ENCODE results near the gene LIG3. TPM values are rescaled to one million over a fixed set of nuclear protein-coding genes. Genes with fewer than 3 reads are reported as not detected.
"Not testable (repeated sequence)": the region's sequence is repeated elsewhere in the genome, so short reads cannot be mapped to it uniquely, and the experiment has no call there.

LIG3 gene
- total RNA-seq, 1 experiment from 2014 or later: 25.5 TPM

GRCh38 chr17:35041390-35041789 is 61.1 kb downstream of the LIG3 start:
- intact Hi-C loops (cut with micrococcal nuclease; ENCODE audit: unreplicated experiment): no loop called here
- H3K9me3 ChIP-seq (ENCODE audit: insufficient read depth, low read depth): no peaks in the 10 kb centered on the region
- H3K79me2 ChIP-seq (ENCODE audit: low read depth): peaks cover 5% of the 10 kb centered on the region; the same call in 1 of the 2 replicates
- no peaks in the 10 kb centered on the region for H4K20me1 ChIP-seq (ENCODE audit: insufficient read depth)
- no peaks in the 10 kb centered on the region for H3K9me2 ChIP-seq (ENCODE audit: insufficient read depth)
- no peaks in the 10 kb centered on the region for H3K36me3 ChIP-seq (ENCODE audit: low read depth)
- H3K27ac ChIP-seq: no peak overlapping the region
- H3K4me1 ChIP-seq (replicated peaks; ENCODE audit: insufficient read depth): peaks cover 10% of the 10 kb centered on the region
- H3K4me3 ChIP-seq: no peak overlapping the region
- POLR2A ChIA-PET (ENCODE audit: unreplicated experiment): no interaction called here
- no peak overlapping the region for H3K4me2 ChIP-seq
- H3F3A ChIP-seq (ENCODE audit: insufficient read depth, low read depth): 0 out of 2 replicates have a peak, but pooled peaks cover 7% of the 10 kb centered on the region
- no peak overlapping the region for H2AFZ ChIP-seq
- no peak for DNase-seq
- H3K27me3 ChIP-seq (ENCODE audit: insufficient read depth, low read depth): no peaks in the 10 kb centered on the region
- no TSS peak for BruUV-seq (replicated peaks)
- CTCF ChIA-PET: interaction anchor here (0.6 kb wide), 1 partner anchor 44 kb away, joined by 7 read pairs; no protein-coding TSS in a partner anchor
- no peak for TF ChIP-seq EZH2 (IDR thresholded peaks at IDR 0.05; ENCODE audit: low read depth)
- TF ChIP-seq, protein P1, sequence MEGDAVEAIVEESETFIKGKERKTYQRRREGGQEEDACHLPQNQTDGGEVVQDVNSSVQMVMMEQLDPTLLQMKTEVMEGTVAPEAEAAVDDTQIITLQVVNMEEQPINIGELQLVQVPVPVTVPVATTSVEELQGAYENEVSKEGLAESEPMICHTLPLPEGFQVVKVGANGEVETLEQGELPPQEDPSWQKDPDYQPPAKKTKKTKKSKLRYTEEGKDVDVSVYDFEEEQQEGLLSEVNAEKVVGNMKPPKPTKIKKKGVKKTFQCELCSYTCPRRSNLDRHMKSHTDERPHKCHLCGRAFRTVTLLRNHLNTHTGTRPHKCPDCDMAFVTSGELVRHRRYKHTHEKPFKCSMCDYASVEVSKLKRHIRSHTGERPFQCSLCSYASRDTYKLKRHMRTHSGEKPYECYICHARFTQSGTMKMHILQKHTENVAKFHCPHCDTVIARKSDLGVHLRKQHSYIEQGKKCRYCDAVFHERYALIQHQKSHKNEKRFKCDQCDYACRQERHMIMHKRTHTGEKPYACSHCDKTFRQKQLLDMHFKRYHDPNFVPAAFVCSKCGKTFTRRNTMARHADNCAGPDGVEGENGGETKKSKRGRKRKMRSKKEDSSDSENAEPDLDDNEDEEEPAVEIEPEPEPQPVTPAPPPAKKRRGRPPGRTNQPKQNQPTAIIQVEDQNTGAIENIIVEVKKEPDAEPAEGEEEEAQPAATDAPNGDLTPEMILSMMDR (conservative IDR thresholded peaks at IDR 0.05): no peak

DNA sequence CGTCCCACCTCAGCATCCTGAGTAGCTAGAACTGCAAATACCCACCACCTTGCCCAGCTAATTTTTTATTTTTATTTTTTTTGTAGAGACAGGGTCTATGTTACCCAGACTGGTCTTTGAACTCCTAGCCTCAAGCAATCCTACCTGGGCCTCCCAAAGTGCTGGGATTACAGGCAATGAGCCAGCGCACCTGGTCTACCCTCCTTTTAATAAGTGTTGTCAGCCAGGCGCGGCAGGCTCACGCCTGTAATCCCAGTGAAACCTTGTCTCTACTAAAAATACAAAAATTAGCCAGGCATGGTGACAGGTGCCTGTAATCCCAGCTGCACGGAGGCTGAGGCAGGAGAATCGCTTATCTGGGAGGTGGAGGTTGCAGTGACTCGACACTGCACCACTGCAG is 63.9 kb downstream of the LIG3 start:
- H3K4me2 ChIP-seq: no peak overlapping the region
- intact Hi-C loops (cut with micrococcal nuclease; ENCODE audit: unreplicated experiment): no loop called here
- H3K9me3 ChIP-seq (ENCODE audit: insufficient read depth, low read depth): no peaks in the 10 kb centered on the region
- no peak for TF ChIP-seq EZH2 (IDR thresholded peaks at IDR 0.05; ENCODE audit: low read depth)
- TF ChIP-seq, protein P1 (conservative IDR thresholded peaks at IDR 0.05): no peak
- DNase-seq: no peak
- H4K20me1 ChIP-seq (ENCODE audit: insufficient read depth): no peaks in the 10 kb centered on the region
- ChIA-PET CTCF (interaction anchor here (0.6 kb wide), 1 partner anchor 35 kb away, joined by 4 read pairs; no protein-coding TSS in a partner anchor), POLR2A (ENCODE audit: unreplicated experiment) (no interaction called here)
- H3K27ac ChIP-seq: no peak overlapping the region
- no peaks in the 10 kb centered on the region for H3K36me3 ChIP-seq (ENCODE audit: low read depth)
- H3K4me3 ChIP-seq: no peak overlapping the region
- H3K9me2 ChIP-seq (ENCODE audit: insufficient read depth): no peaks in the 10 kb centered on the region
- BruUV-seq (replicated peaks): no TSS peak
- no peaks in the 10 kb centered on the region for H3K27me3 ChIP-seq (ENCODE audit: insufficient read depth, low read depth)
- H3K79me2 ChIP-seq (ENCODE audit: low read depth): peaks cover 5% of the 10 kb centered on the region; the same call in 1 of the 2 replicates
- H3F3A ChIP-seq (ENCODE audit: insufficient read depth, low read depth): peaks cover 25% of the 10 kb centered on the region; the same call in 1 of the 2 replicates
- H3K4me1 ChIP-seq (replicated peaks; ENCODE audit: insufficient read depth): peaks cover 22% of the 10 kb centered on the region
- H2AFZ ChIP-seq: no peak overlapping the region

GRCh38 chr17:35045458-35045979 is 65.2 kb downstream of the LIG3 start:
- H4K20me1 ChIP-seq (ENCODE audit: insufficient read depth); H3K36me3 ChIP-seq (ENCODE audit: low read depth); H3K79me2 ChIP-seq (ENCODE audit: low read depth); H2AFZ ChIP-seq; BruUV-seq (replicated peaks); POLR2A ChIA-PET (ENCODE audit: unreplicated experiment); H3K9me2 ChIP-seq (ENCODE audit: insufficient read depth); H3K27me3 ChIP-seq (ENCODE audit: insufficient read depth, low read depth); DNase-seq; intact Hi-C loops (cut with micrococcal nuclease; ENCODE audit: unreplicated experiment); H3K27ac ChIP-seq; CTCF ChIA-PET; H3K9me3 ChIP-seq (ENCODE audit: insufficient read depth, low read depth); H3K4me3 ChIP-seq: not testable (repeated sequence)
- Histone ChIP-seq H3K4me2 (0 out of 2 replicates have a peak overlapping the region, but pooled peaks have one; percentile 67), H3F3A (ENCODE audit: insufficient read depth, low read depth) (peaks cover 25% of the 10 kb centered on the region; the same call in 1 of the 2 replicates), H3K4me1 (replicated peaks; ENCODE audit: insufficient read depth) (peaks cover 22% of the 10 kb centered on the region)
